GM19099 (cell line): ENCODE measurements around the gene GPHN.

Experiments used
- POLR2A ChIP-seq: IDR thresholded peaks from 3 replicates; pipeline ENCODE4 v1.6.1; 2011; ENCODE audit warnings: low read depth; ENCODE audit not compliant: insufficient read length; ENCODE audit errors: extremely low read depth

Gene GPHN

DNA sequence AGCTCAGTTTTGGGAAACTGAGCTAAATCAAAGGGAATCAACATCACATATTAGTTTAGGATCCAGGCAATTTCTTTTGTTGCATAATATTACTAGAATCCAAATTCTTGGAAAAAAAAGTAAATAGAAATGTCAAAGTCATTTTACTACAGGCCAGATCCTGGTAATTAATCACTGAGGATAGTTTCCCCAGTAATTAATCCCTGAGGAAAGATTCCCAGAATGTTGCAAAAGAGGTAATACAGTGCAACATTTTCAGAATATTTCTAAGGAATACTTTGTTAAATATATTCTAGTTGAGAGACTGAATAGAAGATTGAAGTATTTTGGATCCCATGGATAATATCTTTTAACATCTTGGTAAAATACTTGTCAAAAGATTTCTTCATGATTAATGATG is 474.3 kb downstream of the GPHN start:
- TF ChIP-seq POLR2A = no peak

DNA sequence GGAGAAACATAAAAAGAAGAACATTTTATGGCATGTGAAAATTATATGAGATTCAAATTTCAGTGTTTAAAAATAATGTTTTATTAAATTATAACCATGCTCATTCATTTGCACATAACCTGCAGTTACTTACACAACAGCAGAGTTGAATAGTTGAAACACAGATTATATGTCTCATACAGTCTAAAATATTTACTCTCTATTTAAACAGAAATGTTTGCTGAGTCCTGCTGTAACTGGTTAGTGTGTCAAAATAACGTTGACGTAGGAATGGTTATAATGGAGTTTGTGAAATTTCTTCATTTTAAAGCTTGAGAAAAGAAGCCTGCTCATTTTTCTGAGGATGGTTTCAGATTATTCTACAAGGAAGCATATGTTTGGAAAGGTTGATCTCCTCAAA is 484.8 kb downstream of the GPHN start:
- no peak for TF ChIP-seq POLR2A

DNA sequence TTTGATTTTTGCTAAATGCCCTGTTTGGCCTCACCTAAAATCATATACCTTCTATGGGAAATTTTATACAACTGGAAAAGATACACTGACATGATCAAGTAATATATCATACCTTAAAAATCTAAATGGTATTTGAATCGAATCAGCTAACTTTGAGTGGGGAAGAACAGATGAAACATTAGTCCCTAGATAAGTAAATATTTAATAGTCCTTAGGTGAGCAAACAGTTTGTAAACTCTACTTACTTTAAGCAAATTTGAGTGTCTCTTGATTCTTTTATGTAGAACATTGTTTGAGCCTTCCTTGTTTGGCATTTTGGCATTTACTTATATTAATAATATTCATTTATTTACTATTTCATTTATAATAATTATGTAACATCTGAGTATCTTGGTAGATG is 485.6 kb downstream of the GPHN start:
- no peak for TF ChIP-seq POLR2A

DNA sequence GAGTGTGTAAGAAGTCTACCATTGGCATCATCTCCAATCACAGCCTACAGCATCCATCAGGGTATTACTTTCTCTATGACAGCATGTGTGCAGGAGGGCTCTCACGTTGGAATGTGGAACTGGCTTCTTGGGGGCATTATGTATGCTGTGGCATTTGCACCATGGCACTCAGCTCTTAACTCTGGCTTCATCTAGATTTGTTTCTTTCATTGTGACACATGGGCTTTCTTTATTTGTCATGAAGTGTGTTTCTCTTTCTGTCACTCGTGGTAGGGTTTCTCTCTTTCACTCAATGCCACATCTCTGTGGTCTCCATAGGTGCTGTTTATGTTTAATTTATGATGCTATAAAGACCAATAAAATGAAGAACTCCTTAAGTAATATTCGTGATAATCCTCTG is 490.1 kb downstream of the GPHN start:
- TF ChIP-seq POLR2A = no peak

DNA sequence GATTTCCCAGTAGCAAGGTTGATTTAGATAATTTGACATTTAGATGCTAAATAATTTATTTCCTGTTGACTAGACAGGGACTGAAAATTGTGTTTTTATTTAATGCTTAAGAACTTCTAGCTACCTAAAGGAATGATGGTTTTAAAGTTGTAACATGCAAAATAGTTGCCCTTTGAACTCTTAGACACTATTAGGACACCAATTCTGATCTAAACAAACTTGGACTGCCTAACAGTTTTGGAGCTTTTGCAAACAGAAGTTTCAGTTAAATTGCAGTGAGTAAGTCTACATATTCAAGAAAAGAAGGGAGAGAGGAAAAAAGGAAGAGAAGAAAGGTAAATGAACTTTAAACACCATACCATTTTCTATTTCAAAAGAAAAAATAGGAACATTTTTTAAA is 492.0 kb downstream of the GPHN start:
- no peak for TF ChIP-seq POLR2A

DNA sequence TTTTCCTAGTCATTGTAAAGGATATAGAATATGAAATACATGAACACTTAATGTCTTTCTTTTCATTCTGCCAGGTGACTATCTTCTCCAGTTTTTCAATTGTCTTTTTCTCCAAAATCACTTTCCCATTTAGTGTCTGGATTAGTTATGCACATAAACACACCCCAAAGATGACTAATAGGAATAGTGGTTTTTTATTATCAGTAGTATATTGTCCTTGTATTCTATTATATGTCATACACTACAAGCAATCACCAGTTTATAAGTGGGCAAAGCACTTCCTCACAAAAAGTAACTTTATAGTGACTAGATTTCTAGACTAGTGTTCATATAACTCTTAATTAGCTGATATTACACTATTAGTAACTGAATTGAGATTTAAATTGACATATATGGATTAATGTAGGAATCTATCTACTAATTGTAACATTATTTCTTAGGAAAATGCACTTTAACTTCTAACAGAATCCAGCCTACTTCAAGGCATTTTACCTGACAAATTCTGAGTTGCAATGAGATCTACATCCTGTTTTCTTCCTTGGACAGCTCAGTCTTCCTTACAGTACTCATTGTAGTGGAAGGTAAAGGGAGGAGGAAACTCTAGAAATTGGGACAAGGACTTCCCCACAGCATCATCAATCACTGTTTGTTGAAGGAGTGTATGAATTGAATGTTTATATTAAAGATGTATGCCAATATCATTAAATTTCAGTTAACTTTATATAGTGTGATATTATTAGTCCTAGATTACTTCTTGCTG is 495.2 kb downstream of the GPHN start:
- no peak for TF ChIP-seq POLR2A

DNA sequence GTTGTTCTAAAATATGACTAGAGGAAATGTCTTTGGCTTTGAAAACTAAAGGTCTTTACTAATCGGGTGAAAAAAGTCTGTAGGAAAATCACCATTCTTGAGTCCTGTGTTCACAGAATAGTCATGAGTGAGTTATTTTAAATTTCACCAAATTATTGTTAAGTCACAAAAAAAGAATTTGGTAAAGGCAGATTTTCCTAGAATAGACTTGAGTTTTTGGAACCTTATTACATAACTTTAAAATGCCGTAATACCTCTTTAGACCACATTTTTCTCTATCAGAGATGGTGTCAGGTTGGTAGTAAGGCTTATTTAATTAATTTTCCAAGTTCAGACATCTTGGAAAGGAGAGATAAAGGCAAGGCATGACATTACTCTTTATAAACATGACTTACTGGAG is 496.6 kb downstream of the GPHN start:
- TF ChIP-seq POLR2A = no peak

DNA sequence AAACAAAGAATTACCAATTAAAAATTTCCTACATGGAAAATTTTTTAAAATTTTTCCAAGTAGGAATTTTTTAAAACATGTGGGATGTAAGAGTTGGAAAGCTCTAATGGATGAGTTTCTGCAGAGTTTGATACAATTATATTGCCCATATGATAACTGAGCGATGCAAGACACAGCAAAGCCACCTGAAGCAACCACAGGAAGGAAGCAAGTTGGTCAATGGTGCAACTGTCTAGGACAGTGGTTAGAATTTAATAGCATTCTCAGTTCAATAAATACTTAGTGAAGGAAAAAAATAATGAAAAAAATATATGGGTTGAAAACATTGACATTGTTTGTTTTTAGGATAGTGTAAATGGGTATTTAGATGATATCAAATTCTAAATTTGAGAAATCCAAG is 502.7 kb downstream of the GPHN start:
- no peak for TF ChIP-seq POLR2A

DNA sequence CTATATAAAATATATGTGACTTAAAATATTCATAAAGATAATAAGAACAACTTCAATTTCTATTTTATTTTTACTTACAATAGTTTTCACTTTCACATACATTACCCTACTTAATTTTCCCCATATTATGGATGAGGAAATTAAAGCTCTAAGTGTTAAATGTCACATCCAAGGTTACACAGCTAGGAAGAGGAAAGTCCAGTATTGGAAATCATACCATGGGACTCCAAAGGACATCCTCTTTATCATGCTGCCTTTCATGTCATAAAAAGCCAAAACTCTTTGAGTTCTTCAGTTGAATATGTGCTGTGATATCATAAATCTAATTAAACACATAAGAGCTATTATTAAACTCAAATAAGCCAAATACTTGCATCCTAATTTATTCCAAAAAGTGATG is 508.9 kb downstream of the GPHN start:
- no peak for TF ChIP-seq POLR2A

DNA sequence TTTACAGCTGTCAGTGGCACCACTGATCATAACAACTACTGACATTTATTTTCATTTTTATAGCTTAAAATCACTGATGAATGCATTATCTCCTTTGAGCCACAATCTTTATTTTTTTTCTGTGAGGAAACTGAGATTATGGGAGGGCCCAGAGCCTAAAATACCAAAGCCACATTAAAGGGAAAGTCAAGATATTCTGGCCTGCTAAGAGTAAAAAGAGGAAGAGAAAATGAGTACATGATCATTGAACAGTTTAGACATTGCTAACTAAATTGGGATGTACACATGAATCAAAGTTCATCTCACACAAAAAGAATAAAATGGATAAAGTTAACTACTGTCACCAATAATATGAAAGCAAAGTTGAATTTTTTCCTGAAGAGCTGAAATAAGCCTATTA is 510.8 kb downstream of the GPHN start:
- TF ChIP-seq POLR2A = no peak

DNA sequence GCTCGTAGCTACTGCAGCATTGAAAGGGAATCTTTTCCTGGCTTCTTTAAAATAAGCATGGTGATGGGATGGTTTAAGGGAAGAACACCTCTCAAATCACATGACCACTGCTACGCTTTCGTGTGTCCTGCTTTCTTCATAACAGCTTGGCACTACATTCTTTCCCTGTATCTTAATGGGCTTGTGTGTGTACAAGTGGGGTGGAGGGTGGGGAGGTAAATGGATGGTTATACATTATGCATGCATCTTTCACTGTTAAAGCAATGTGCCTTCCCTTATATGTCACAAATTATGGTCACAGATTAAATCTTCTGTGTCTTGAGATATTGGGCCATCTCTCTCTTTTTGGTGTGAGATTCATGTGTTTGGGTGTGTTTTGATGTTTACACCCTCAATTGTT is 511.8 kb downstream of the GPHN start:
- TF ChIP-seq POLR2A = no peak

DNA sequence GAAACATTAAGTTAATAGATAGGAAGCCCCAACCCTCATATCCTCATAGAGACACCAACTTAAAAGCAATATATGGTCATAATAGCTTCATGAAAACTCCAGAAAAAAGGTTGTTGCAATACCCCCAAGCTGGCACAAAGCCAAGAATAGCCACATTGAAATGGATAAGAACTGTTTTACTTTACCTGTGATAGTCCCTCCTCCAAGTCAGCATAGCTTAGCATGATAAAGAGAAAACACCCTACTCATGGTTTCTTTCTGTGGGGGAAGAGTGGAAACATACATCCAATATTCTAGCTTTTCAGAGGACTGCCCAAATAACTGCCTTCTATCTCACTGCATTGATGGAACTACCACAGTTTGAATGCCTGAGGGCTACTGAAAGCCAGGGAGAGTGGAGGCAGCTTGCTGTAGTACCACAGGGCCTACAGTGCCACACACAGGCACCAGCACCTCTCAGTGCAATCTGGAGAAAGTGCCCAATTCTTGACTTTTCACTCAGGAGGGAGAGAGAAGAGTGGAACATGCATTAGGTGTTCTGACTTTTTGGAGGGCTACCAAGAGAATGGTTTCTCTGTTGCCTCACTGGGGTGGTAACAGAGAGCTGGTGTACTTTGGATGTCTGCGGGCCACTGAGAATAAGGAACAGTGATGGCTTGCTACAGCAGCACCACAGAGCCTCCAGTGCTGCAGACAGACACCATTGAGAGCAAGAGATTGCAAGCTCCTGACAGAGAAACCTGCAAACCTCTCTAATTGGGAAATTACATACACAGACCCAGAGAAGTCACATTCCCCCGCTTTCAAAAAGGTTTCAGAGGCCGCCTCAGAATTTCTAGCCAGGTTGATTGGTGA is 524.2 kb downstream of the GPHN start:
- TF ChIP-seq POLR2A = no peak

DNA sequence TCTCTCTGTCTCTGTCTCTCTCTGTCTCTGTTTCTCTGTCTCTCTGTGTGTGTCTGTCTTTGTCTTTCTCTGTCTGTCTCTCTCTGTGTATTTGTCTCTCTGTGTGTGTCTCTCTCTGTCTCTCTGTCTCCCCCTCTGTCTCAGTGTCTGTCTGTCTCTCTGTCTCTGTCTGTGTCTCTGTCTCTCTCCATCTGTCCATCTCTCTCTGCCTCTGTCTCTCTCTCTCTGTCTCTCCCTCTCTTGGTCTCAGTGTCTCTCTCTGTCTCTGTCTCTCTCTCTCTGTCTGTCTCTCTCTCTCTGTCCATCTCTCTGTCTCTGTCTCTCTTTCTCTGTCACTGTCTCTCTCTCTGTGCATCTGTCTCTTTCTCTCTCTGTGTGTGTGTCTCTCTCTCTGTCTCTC is 537.5 kb downstream of the GPHN start:
- TF ChIP-seq POLR2A = no peak

DNA sequence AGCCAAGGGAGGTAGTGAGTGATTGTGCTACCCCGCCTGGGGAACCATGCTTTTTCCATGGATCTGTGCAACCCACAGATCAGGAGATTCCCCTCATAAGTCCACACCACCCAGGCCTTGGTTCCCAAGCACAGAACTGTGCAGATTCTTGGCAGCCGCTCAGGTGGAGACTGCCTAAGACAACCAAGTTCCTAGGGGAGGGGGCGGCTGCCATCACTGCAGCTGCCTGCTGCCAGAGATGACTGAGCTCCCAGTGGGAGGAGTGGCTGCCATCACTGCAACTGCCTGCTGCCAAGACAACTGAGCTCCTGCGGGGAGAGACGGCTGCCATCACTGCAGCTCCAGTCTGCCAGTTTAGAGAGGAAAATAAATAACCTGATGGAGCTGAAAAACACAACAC is 542.9 kb downstream of the GPHN start:
- no peak for TF ChIP-seq POLR2A

DNA sequence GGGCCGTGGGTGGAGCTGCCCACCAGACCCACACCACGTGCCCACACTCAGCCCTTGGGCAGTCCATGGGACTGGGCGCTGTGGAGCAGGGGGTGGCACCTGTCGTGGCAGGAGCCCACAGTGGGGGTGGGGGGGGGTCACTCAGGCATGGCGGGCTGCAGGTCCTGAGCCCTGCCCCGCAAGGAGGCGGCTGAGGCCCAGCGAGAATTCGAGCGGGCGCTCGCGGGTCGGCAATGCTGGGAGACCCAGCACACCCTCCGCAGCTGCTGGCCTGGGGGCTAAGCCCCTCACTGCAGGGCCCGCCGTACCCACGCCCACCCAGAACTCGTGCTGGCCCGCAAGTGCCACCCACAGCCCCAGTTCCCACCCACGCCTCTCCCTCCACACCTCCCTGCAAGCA is 548.7 kb downstream of the GPHN start:
- TF ChIP-seq POLR2A = no peak

DNA sequence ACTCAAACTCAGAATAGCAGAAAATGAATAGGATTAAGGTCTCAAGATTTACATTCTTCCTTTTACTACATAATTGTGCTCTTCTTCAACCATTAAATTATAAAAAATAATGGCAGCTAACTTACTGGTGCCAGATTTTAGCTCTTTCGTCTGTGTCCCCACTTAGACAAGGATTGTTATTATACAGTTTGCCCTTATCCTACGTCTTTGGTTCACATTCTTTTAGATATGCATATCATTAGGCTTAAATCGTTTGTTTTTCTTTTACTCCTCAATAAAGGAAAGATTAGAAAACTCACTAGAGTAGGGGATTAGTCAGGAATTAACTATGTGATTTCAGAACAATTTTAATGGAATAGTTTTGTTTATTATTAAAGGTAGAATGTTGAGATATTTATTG is 551.6 kb downstream of the GPHN start:
- no peak for TF ChIP-seq POLR2A

DNA sequence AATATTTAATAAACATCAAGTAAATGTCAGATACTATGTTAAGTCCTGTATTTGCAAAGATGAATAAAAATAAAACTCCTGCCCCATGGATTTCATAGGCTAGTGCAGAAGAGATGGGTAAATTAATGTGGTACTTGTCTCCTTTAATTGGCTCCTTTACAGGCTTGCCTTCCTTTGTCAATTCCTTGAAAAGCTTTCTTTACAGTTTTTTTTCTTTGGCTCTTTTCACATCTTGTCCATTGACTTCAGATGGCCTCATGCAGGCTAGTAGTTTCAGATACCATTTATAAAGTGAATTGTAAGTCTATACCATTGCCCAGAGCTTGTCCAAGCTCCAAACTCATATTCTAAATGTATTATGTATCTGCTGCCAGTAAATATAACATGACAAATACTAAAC is 552.6 kb downstream of the GPHN start:
- TF ChIP-seq POLR2A = no peak

DNA sequence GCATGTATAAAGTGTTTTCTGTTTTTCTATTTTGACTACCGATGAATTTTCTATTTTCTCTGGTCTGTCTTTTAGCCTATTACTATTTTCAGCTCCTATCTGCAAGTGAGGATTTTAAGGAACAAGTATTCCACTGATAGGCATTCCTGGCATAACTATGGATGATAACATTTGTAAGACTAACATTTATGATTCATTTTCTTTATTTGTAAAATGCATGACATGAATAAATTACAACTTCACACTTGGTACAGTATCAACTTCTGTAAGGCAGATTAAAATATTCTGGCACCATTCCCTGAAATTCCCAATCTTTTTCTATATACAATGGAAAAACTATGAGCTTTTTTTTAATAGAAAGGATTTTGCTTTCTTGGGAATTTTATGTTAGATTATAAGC is 560.3 kb downstream of the GPHN start:
- TF ChIP-seq POLR2A = no peak
